GM19438 (cell line): ENCODE results near the gene ANXA11.

Source experiments
- ATAC-seq: cut with Tn5 transposase; IDR thresholded peaks from one replicate; pipeline ENCODE4 v1.9.1; 2021; ENCODE audit warnings: low read depth; ENCODE audit not compliant: unreplicated experiment

The ANXA11 gene

DNA sequence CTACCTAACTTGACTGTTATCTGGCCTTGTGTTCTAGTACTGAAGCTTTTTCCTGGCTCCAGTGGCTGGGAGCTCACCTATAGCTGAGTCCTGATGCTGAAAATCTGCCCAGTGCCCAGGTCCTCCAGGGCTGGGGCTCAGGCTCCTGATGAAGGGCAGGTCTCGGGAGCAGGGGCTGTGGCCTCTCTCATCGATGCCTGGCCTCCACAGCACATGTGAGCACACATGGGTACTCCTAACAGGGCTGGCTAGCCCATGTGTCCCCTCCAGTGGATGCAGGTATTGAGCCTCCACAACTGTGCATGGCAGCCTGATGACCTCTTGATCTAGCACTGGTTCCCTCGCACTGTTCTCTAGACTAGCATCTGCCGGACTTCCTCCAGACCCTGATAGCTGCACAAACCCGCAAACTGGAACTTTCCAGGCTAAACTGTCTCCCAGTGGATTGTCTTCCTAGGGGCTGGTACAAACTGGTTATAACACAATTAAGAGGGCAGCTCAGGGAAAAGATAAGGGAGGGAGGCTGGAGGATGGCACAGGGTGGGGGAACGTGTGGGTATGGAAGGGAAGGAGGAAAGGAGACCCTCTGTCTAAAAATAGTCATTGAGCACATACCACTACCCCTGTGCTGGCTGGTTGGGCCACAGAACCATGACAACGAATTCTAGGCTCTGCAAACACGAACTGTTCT, 37.7 kb downstream of the ANXA11 start:
- no peak for ATAC-seq

DNA sequence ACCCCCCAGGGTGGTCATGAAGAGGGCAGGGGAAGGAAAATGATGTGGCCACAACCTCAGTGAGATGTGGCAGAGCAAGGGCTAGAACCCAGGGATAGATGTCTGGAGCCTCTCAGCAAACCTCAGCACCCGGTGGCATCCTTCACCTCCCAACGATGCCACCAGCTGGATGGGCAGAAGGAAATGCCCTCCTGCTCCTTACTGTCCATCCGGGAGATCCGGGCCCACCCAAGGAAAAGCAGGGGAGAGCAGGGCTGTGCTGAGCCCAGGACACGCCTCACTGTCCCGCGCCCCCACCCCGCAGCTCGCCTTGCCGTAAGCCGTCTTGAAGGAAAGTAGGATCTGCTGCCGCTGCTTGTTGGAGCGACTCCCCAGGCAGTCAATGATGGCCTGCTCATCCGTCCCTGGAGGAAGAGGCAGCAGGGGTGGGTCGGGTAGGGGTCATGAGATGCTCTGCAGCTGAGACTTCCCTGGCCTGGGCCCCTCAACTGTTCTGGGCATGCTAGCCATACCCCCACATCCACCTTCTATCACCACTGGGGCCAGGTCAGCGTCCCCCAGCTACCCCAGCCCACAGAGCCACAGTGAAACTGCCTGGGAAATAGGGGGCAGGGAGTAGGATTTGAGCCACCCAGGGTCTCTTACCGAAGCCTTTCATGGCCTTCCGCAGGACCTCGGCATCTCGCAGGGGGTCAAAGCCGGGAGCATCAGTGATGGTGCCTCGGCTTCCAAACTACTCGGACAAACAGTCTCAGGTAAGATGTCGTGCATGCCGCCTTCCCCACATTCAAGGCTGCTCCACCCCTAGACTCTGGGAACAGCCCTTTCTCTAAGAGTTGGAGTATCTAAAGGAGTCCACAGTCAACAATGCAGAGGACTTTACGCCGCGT, 38.5 kb downstream of the ANXA11 start:
- ATAC-seq = no peak

DNA sequence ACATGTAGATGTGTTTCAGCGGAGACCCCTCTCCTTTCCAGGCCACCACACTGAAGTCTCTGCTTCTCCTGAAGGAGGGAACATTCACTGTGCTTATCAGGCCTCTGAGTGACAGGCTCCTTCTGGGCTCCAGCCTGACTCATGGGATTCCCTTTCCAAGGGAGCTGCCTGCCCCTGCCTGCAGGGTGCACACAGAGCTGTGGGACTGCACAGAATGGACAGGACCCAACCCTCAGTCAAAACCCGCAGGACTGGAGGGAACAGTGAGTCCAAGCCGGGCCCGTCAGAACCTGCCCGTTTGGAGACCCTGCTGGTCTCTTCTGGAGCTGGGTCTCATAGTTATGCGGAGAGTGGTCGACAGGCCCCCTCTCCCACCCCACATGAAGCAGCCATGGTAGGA, 40.2 kb downstream of the ANXA11 start:
- ATAC-seq = no peak

DNA sequence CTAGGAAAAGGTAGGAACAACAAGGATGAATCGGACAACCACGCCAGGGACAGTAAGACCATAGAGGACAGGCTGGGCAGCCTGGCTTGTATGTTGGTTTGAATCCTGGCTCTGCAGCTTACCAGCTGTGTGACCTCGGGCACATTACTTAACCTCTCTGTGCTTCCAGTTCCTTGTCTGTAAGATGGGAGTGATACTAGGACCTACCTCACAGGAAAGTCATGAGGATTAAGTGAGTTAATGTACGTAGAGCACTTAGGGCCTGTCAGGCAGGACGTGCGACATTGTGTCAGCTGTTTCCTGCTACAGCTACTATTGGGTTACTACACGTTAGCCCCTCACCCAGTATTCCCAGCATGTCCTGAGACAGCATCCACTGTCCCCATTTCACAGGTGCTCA, 40.7 kb downstream of the ANXA11 start:
- ATAC-seq = no peak

DNA sequence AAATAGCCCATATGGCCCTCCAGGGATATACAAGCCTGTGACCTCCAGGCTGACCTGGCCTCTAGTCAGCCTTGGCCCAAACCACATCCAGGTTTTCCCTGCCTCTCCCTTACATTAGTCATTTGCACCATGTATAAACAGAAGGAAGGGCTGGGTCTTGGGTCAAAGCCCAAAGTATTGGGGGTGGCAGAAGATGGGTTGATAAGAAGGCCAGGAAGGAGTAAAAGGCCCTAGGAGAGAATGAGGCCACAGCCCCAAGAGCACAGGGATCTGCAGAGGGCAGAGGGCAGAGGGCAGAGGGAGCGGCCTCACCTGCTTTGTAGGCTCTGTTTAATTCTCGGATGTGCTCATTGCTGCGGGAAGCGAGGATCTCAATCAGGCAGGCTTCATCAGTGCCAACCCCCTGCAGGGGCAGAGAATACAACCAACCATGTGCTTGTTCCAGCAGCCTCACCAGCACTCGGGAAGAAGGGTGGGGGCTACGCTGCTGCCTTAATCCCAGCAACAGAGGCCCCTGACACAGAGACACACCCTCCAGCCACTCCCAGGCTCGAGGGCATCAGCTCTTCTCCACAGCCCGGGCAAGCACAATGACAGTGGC, 41.5 kb downstream of the ANXA11 start:
- ATAC-seq = no peak

DNA sequence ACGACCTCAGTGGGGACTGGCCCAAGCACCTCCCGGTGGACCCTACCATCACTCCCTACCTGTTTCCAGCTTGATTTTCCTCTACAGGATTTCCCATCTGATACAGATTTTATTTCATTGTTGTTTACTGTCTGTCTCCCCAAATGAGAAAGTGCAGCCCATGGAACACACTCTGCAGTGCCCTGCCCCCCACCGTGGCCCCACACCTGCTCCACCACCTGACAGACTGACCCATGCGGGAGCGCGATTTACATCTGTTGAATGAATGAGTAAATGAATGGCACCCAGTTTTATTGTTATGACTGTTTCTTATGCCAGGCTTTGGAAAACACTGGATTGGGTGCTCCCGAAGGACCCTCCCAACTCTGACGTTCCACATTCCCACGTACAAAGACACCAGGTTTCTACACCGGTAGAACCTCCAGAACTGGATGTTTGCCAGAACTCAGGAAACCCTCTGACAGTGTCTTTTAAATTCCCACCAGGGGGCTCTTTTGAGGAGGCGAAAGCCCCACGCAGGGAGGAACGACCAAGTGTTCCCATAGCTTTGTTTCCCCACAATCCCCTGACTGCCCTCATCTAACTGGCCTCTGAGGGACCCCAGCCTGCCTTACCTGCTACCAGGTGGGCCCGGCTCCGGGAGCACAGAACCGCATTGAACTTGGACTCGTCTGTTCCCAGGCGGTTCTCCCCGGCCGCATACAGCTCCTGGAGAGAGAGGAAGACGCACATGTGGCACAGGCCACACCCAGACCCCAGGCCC, 43.8 kb downstream of the ANXA11 start:
- ATAC-seq = no peak

DNA sequence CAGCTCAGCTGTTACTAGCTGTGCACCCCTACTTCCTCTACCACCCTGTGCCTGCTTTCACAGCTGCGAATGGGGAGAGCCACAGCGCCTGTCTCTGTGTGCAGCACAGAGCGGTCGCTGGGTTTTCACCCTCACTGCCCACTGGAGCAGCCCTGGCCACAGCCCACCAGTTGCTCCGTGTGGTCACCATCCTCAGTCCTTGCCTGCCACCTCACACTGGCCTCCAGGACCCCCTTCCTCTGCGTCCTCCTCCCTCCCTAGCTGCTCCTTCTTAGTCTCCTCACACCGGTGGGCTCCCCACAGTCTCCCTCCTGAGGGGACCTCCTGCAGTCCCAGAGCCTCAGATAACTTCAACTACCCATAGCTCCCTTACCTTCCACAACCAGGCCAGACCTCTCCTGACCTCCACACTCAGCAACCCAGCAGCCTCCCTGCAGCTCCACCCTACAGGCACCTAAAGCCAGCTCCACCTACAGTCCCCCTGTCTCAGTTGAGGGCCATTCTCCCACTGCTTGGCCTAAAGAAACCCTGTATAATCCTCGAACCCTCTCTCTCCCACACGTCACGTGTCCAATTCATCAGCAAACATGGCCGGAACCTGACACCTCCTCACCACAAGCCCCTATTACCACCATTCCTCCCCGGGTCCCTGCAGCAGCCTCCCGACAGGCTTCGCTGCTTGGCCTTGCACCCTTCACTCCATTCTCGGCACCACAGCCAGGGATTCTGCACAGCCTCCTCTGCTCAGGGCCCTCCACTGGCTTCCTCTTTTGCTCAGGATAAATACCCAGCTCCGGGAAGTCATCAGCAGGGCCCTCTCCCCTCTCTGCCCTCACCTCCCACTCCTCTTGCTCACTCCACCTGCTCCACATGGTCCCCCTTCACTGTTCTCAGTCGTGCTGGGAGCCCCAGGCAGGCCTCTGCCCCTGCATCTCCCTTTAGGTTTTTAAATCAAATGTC, 44.7 kb downstream of the ANXA11 start:
- ATAC-seq = no peak

DNA sequence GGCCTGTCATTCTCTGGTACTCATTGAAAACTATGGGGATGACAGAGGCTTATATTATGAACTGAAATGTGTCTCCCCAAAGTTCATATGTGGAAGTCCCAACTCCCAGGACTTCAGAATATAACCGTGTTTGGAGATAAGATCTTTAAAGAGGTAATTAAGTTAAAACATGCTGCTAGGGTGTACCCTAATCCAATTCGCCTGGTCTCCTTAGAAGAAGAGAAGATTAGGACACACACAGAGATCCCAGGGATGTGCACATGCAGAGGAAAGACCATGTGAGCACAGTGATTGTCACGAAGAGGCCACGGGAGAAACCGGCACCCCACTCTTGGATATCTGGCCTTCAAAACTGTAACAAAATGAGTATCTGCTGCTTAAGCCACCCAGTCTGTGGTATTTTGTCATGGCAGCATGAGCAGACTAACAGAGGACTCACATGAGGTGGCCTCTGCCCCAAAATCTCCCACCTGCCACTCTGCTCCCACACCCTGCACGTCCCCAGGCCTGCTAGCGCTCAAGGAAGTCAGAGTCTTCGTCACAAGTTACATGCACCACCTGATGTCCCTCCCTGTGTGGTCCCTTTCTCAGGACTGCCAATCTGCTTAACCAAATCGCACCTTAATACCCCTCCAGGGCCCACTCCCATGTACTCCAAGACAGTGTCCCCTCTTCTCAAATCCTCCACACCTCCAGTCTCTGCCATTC, 46.0 kb downstream of the ANXA11 start:
- no peak for ATAC-seq

DNA sequence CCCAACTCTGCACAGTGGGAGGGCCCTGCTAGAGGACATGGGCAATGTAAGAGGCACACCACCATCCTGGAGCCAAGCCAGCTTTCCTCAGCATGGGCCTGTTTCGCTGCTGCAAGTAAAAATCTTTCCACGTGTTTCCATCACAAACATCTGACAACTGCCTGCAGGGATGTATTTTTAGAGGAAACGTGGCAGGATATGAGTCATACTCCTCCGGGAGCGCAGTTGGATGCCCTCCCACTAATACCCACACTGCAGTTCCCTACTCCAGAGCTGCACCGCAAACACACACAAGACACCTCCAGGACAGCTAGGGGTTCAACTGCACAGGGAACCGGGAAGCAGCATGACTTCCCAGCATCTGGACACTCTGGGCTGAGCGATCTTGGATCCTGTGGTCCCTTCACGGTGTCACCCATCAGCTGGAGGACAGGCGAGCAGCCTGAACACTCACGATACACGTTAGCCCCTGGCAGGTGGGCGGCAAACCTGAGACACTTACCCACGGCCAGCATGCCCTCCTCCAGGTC, 46.7 kb downstream of the ANXA11 start:
- ATAC-seq = no peak

DNA sequence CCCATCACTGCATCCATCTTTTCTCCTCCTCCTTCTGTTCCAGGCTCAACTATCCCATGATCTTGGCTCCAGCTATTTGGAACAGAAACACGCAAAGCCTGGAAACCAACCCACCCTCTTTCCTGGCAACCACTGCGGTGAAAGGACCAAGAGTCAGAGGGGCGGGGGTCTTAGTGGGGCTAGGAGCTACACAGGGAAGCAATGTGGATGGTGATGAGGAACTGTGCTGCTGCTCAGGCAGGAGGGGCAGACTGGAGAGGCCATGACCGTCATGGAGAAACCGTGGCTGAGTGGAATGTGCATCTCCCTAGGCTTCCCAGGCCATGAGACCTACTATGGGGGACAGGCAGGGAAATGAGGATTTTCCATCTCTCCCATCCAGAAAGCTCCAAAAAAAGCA, 47.2 kb downstream of the ANXA11 start:
- ATAC-seq = no peak

DNA sequence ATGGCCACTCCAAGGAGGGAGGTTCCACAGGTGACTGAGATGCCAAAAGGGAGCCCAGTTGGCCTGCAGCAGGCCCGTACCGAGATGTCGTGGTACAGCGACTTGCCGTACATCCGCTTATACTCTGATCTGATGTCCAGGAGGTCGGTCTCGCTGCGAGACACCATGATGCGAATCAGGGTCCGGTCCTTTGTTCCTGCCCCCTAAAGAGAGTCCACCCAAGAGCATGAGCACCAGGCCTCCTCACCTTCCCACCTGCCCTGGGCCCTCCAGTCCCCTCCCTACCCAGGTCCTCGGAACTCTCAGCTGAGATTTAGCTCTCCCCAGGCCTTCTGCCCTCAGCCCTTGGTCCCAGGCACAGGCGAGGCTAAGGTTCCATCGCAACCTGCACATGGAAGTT, 47.8 kb downstream of the ANXA11 start:
- no peak for ATAC-seq

DNA sequence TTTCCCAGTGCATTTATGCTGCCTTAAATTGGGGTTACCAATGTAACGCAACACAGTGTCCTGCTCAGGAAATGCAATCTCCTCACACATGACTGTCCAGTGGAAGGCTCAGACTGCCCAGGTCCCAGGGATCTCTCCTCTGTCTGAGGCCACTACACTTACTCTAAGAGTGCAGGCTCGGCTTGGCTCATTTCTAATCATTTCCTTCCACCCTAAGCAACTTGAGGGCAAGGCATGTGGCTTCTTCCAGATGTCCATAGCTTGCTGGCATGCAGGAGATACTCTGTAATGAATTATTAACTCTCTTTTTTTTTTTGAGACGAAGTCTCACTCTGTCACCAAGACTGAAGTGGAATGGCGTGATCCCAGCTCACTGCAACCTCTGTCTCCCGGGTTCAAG, 49.1 kb downstream of the ANXA11 start:
- ATAC-seq = no peak

DNA sequence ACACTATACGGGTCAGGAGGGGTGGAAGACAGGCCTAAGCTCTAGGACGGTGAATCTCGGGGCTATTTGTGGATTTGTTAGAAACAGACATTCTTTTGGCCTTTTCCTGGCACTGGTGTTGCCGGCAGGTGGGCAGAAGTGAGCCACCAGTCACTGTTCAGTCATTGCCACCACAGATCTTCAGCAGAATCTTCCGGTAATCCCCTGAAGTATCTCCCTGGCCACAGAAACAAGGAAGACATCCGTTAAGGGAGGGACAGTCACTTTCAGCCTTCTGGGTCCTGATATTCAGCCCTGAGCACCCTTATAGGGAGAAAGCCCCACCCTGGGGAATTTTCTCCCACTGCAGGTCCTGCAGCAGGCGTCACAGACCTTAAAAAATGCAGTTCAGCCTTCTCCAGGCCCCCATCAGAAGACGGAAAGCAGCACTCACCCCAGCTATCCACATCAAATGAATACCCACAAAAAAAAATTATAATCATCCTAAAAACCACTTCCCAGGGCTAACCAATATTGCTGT, 49.6 kb downstream of the ANXA11 start:
- ATAC-seq = no peak

DNA sequence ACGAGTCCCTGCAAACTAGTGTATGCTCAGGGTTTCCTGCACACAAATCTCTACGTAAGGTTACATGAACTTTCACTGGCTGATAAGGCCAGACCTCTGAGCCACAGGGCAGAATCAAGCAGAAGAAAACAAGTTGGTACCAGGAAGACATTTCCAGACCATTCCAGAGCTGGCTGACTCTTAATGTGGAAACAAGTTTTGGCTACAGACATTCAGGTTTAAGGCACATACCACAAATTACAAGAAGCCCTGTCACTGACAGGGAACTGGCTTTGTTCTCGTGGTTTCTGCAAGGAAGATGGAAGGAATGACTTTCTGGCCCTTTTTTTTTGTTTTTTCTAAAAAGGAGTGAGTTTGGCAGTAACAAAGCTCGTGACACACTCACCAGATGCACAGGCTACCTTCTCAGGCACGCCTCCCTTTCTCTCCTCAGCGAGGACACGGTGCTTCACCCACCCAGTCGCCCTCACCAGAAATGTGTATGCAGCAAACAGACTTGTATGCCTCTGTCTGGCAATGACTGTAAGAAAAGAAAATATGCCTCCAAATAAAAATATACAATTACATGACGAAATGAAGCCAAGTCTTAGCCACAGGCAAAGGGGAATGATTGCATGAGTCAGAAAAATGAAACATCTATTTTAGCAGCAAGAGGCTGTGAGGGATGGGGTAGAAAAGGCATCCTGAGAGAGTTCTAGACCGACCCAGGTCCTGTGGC, 50.2 kb downstream of the ANXA11 start:
- no peak for ATAC-seq

DNA sequence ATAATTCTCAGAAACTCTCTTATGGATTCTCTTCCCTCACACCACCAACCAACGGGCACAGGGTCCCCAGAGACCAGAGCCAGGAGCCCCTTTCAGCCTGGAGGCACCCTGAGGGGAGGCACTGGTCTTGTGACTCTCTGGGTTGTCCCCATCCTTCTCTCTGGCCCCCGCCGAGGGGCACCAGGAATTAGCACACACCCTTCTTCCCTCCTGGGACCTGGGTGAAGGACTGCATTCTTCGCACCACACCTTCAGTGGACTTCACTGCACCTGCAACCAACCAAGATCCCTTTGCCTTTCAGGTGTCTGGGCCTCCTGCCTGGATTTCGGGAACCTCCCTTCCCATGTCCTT, 50.7 kb downstream of the ANXA11 start:
- ATAC-seq = no peak

DNA sequence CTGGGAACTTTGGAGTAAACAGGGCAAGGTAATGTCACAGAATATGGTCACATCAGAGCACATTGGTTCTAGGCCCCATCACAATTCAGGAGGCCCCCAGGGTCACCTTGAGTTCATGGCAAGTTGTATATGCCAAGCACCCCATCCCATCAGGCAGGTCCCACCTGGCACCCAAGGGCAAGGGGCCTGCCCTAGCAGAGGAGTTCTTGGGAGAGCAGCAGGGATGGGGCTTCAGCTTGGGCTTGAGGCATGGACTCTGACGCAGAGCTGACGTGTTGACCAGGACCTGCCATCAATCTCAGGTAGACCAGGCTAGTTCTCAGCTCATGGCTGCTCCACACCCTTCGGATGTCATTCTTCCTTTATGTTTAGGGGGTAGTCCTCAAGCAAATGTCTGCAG, 51.9 kb downstream of the ANXA11 start:
- ATAC-seq = no peak

DNA sequence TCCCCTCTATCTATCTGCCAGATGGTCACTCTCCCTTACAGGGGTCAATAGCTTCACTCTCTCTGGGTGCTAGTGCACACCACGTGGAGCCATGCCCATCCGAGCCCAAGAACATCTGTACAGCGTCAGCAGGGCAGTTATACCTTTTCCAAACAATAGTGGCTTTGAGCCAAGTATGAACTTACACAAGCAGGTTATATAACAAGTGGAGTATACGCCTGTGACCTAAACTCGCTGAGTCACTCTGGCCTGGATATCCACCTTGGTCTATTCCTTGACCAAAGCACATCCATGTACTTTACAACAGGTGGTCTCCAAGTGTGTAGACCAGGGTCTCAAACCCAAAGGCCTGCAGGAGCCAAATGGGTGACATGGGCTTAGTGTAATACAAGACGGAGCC, 52.5 kb downstream of the ANXA11 start:
- no peak for ATAC-seq

DNA sequence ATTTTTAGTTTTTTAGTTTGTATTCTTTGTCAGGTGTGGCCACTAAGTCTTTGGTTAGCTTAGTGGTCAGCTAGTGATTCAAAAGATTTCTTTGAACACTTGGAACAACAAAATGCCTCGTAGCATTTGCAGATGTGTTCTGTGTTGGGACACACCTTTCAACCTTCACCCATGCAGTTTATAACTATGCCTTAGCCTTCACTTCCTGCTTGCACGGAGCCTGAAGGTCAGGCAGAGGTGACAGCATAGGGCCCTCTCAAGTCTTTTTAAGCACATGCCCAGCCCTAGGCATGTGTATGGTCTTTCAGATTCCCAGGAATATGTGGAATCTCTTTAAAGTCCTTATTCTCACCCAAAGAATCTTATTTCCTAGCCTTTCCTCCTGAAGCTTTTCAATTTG, 55.2 kb downstream of the ANXA11 start:
- no peak for ATAC-seq
